ENCODE data around the gene NR1H2. TPM values are rescaled to one million over a fixed set of nuclear protein-coding genes. Genes with fewer than 3 reads are reported as not detected.

The NR1H2 gene
- total RNA-seq, result 100 TPM
- long read RNA-seq, transcript NR1H2-211 (10 exons, 1,830 nt), result minor isoform, 5 of 397 reads
- long read RNA-seq, transcript NR1H2-201 (10 exons, 1,998 nt), result major isoform, 244 of 397 reads
- long read RNA-seq, partial matches to known transcripts, result 61 of 397 reads
- long read RNA-seq, other reads (novel, unspliced or antisense), result 86 of 397 reads

- H3K9me3 ChIP-seq, result no peaks in the 10 kb centered on the region
- H3K27me3 ChIP-seq (ENCODE audit: low read depth), result no peaks in the 10 kb centered on the region
- peaks cover 28% of the 10 kb centered on the region for H3K4me1 ChIP-seq
- TF ChIP-seq, protein P1, sequence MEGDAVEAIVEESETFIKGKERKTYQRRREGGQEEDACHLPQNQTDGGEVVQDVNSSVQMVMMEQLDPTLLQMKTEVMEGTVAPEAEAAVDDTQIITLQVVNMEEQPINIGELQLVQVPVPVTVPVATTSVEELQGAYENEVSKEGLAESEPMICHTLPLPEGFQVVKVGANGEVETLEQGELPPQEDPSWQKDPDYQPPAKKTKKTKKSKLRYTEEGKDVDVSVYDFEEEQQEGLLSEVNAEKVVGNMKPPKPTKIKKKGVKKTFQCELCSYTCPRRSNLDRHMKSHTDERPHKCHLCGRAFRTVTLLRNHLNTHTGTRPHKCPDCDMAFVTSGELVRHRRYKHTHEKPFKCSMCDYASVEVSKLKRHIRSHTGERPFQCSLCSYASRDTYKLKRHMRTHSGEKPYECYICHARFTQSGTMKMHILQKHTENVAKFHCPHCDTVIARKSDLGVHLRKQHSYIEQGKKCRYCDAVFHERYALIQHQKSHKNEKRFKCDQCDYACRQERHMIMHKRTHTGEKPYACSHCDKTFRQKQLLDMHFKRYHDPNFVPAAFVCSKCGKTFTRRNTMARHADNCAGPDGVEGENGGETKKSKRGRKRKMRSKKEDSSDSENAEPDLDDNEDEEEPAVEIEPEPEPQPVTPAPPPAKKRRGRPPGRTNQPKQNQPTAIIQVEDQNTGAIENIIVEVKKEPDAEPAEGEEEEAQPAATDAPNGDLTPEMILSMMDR (IDR thresholded peaks at IDR 0.05), result no peak
- ATAC-seq (peak; percentile 92 to 94), DNase-seq (peak; percentile 95)
- peaks cover 42% of the 10 kb centered on the region for H3K36me3 ChIP-seq
- H3K4me3 ChIP-seq, result peak within 1 kb of the TSS; percentile 94
- intact Hi-C loops (cut with DNase I), result no loop called here
- peak within 1 kb of the TSS; percentile 100 for H3K27ac ChIP-seq
Observed at GRCh38 chr19:50376166-50377050, at the start of gene NR1H2. Gene NR1H2, plus strand, starts transcription at chr19:50376457. Its CDS starts 1,149 bp downstream, at chr19:50377606.

DNA sequence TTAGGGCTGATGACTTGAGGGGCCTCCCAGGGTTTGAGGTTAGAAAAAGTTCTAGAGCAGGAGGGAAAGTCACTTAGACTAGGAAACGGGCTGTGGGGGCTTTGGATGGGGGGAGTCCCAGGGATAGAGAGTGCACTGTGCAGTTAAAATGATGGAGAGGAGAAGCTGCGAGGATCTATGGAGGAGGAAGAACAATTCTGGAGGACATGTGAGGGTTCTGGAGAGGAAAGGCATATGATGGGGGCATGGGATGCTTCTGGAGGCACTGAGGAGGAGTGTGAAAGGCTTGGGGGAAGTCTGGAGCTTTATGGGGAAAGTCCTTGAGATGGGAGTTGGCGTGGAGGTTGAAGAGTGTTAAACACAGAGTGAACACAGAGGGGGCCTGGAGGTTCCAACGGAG, 49.2 kb upstream of the NR1H2 start:
- ATAC-seq (no peak), DNase-seq (no peak)
- no peaks in the 10 kb centered on the region for H3K36me3 ChIP-seq
- peaks cover 20% of the 10 kb centered on the region for H3K27me3 ChIP-seq (ENCODE audit: low read depth)
- H3K4me3 ChIP-seq, result no peak overlapping the region
- H3K4me1 ChIP-seq, result peaks cover 29% of the 10 kb centered on the region
- no peaks in the 10 kb centered on the region for H3K9me3 ChIP-seq
- TF ChIP-seq, protein P1 (IDR thresholded peaks at IDR 0.05), result no peak
- no peak overlapping the region for H3K27ac ChIP-seq
- intact Hi-C loops (cut with DNase I), result no loop called here

GRCh38 chr19:50327461-50328223, 48.6 kb upstream of the NR1H2 start:
- Histone ChIP-seq H3K27me3 (ENCODE audit: low read depth) (peaks cover 20% of the 10 kb centered on the region), H3K4me3 (no peak overlapping the region), H3K36me3 (no peaks in the 10 kb centered on the region), H3K4me1 (peaks cover 33% of the 10 kb centered on the region), H3K27ac (no peak overlapping the region), H3K9me3 (no peaks in the 10 kb centered on the region)
- intact Hi-C loops (cut with DNase I), result no loop called here
- ATAC-seq (no peak), DNase-seq (no peak)
- TF ChIP-seq, protein P1 (IDR thresholded peaks at IDR 0.05), result no peak

DNA sequence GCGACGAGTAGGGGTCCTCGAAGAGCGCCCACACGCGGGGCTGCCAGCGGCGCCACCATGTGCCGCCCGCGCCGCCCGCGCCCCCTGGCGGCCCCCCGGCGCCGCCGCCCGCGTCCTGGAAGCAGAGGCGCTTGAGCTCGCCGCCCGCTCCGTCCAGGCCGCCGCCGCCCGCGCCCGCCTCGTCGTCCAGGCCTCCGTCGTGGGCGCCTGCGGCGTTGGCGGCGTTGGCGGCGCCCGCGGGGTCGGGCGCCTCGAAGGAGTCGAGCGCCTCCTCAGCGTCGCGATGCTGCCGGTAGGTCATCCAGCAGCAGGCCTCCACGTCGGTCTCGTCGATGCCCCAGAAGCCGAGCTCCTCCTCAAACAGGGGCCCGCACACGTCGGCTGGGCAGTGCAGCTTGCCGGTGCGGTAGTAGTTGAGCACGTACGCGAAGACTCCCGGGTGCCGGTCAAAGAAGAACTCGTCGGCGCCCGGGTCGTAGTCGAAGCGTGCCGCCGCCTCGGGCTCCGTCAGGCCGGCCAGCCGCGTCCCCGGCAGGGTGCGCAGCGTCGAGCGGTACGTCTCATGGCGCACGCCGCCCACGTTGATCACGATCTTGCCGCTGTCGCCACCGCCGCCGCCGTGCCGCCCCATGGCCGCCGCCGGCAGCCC, 47.9 kb upstream of the NR1H2 start:
- peak overlapping the region; percentile 52 for H3K4me3 ChIP-seq
- peak; percentile 72 for DNase-seq
- peaks cover 26% of the 10 kb centered on the region for H3K27me3 ChIP-seq (ENCODE audit: low read depth)
- H3K36me3 ChIP-seq, result no peaks in the 10 kb centered on the region
- intact Hi-C loops (cut with DNase I), result no loop called here
- no peak overlapping the region for H3K27ac ChIP-seq
- no peaks in the 10 kb centered on the region for H3K9me3 ChIP-seq
- TF ChIP-seq, protein P1 (IDR thresholded peaks at IDR 0.05), result no peak
- ATAC-seq, result no peak
- peaks cover 40% of the 10 kb centered on the region for H3K4me1 ChIP-seq

- Histone ChIP-seq H3K27me3 (ENCODE audit: low read depth) (peaks cover 26% of the 10 kb centered on the region), H3K9me3 (no peaks in the 10 kb centered on the region), H3K4me3 (peak overlapping the region; percentile 52), H3K27ac (no peak overlapping the region), H3K36me3 (no peaks in the 10 kb centered on the region), H3K4me1 (peaks cover 40% of the 10 kb centered on the region)
- ATAC-seq (no peak), DNase-seq (no peak)
- intact Hi-C loops (cut with DNase I), result no loop called here
- TF ChIP-seq, protein P1 (IDR thresholded peaks at IDR 0.05), result no peak
Observed at GRCh38 chr19:50328873-50329145, 47.4 kb upstream of the NR1H2 start.
